ENCODE results near the gene PALLD. TPM values are rescaled to one million over a fixed set of nuclear protein-coding genes. Genes with fewer than 3 reads are reported as not detected.

Gene PALLD
- total RNA-seq, 6 experiments from 2014 or later = 7.7 to 81.6 (median 24.8) TPM

DNA sequence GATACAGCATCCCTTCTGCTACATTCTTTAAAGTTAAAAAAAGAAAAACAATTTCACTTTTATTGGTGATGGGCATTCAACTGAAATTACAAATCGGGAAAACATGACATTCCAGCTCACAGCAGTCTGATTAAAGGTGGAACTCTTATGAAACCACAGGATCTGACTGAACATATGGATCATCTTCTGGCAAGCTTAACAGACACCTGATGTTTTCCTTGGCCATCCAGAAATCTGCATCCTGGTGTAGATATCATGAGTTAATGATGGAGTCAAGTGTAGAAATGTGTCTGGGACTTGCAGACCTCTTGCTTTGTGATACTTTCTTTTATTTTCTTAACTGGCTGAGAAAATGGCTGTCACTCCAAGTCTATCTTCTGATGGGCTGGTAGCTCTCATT lies 345.3 kb downstream of the PALLD start:
- Histone ChIP-seq H3K27ac (no peak overlapping the region), H3K36me3 (no peaks in the 10 kb centered on the region), H3K4me3 (no peak overlapping the region), H3K4me1 (peaks cover 0 to 7% (median 0%) of the 10 kb centered on the region in 4 donors), H3K27me3 (no peaks in the 10 kb centered on the region), H3K9me3 (no peaks in the 10 kb centered on the region)
- DNase-seq (no peak), ATAC-seq (no peak)
- 68% methylated on average over 1 of the region's 1 CpG for WGBS (ENCODE audit: insufficient coverage, low coverage, low lambda C conversion rate, missing lambda C conversion rate)
- intact Hi-C loops (cut with DNase I) = no loop called here
- TF ChIP-seq, protein P1, sequence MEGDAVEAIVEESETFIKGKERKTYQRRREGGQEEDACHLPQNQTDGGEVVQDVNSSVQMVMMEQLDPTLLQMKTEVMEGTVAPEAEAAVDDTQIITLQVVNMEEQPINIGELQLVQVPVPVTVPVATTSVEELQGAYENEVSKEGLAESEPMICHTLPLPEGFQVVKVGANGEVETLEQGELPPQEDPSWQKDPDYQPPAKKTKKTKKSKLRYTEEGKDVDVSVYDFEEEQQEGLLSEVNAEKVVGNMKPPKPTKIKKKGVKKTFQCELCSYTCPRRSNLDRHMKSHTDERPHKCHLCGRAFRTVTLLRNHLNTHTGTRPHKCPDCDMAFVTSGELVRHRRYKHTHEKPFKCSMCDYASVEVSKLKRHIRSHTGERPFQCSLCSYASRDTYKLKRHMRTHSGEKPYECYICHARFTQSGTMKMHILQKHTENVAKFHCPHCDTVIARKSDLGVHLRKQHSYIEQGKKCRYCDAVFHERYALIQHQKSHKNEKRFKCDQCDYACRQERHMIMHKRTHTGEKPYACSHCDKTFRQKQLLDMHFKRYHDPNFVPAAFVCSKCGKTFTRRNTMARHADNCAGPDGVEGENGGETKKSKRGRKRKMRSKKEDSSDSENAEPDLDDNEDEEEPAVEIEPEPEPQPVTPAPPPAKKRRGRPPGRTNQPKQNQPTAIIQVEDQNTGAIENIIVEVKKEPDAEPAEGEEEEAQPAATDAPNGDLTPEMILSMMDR (IDR thresholded peaks at IDR 0.05) = no peak

DNA sequence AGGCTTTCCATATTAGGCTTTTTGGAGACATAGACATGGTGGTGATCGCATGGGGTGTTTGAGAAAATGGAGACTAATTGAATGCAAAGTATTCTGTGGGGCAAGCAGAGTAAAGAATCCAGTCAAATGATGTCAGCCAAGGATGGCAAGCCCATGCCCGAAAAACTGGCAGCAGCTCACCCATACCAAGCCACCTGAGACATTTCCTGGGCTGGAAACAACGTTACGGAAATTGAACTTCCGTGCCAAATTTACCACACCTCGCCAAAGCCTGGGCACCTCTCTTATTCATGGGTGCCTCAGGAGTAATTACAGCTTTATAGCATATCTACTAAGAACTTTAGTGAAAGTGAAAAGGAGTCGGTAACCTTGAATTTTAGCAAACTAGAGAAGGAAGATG lies 346.8 kb downstream of the PALLD start:
- WGBS (ENCODE audit: insufficient coverage, low coverage, low lambda C conversion rate, missing lambda C conversion rate) = 74% methylated on average over 7 of the region's 7 CpGs
- Histone ChIP-seq H3K4me1 (peaks cover 0 to 12% (median 0%) of the 10 kb centered on the region in 4 donors), H3K9me3 (no peaks in the 10 kb centered on the region), H3K36me3 (no peaks in the 10 kb centered on the region), H3K27ac (no peak overlapping the region), H3K27me3 (no peaks in the 10 kb centered on the region), H3K4me3 (no peak overlapping the region)
- DNase-seq (no peak), ATAC-seq (no peak)
- TF ChIP-seq POLR2A (IDR thresholded peaks at IDR 0.05) = no peak
- TF ChIP-seq, protein P1 (IDR thresholded peaks at IDR 0.05) = no peak
- intact Hi-C loops (cut with DNase I) = no loop called here

DNA sequence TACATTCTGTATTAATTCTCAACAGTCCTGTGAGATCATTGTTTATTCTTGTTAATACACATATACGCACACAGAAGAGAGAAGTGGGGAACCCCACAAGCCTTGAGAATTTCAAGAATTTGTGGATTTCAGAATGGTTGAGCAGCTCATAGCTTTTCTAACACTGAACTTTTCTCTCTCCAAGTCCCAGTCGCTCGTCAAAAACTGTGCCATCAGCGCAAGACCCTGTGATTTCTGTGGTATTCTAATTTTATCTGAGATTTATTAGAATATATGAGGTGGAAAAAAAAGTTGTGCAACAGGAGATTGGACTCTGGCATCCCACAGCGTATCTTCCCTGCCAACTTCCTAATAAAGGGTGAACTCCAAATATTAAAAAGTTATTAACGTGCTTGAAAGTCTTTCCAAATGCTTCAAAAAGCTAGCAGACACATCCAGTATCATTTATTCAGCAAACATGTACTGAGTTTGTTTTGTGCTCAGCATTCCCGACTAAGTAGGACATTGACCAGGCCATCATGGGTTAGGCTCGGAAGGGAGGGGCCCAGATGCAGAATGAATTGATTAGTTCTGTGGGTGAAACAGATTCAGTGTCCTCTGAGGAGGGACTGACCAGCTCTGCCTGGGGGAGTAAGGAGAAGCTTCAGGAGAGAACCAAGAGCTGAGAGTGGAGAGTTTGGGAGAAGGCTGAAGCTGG lies 347.6 kb downstream of the PALLD start:
- 33% methylated on average over 8 of the region's 8 CpGs for WGBS (ENCODE audit: insufficient coverage, low coverage, low lambda C conversion rate, missing lambda C conversion rate)
- Histone ChIP-seq H3K36me3 (no peaks in the 10 kb centered on the region), H3K27me3 (no peaks in the 10 kb centered on the region), H3K9me3 (no peaks in the 10 kb centered on the region), H3K27ac (peak overlapping the region; percentile 22 to 24 (median 24)), H3K4me1 (peaks cover 0 to 16% (median 0%) of the 10 kb centered on the region in 4 donors), H3K4me3 (no peak overlapping the region)
- DNase-seq (no peak), ATAC-seq (peak; percentile 49 to 65 (median 64))
- intact Hi-C loops (cut with DNase I) = no loop called here
- TF ChIP-seq, protein P1 (IDR thresholded peaks at IDR 0.05) = no peak
- TF ChIP-seq POLR2A (IDR thresholded peaks at IDR 0.05) = no peak

DNA sequence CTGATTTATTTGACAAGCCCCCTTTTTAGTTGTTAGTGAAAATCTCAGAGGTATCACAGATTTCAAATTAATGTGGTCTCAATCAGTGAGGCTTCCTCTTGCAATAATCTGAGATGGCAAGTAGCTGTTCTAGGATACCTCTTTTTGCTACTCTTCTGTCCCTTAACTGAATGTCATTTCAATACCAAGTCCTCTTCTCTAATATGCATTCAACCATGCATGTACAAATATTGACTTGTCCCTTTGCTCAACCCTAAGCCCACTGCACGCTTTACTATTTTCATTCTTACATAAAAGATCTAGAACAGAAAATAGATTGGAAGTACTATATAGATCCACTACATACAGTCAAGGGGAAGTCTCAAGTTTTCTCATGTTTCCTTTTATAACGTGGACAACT lies 349.0 kb downstream of the PALLD start:
- DNase-seq (no peak), ATAC-seq (no peak)
- Histone ChIP-seq H3K27ac (no peak overlapping the region), H3K27me3 (no peaks in the 10 kb centered on the region), H3K4me1 (peaks cover 0 to 16% (median 0%) of the 10 kb centered on the region in 4 donors), H3K36me3 (no peaks in the 10 kb centered on the region), H3K4me3 (no peak overlapping the region), H3K9me3 (no peaks in the 10 kb centered on the region)
- TF ChIP-seq, protein P1 (IDR thresholded peaks at IDR 0.05) = no peak
- no peak for TF ChIP-seq POLR2A (IDR thresholded peaks at IDR 0.05)
- WGBS (ENCODE audit: insufficient coverage, low coverage, low lambda C conversion rate, missing lambda C conversion rate) = 53% methylated on average over 2 of the region's 2 CpGs
- intact Hi-C loops (cut with DNase I) = no loop called here

Data from right lobe of liver (tissue), 6 donors.